HG03108 (cell line): Measurements from ENCODE around the gene CDH6.
A peak's percentile ranks its signal among the peaks of the same experiment; 100 is the strongest.

ENCODE experiments used
- ATAC-seq: cut with Tn5 transposase; IDR thresholded peaks from one replicate; pipeline ENCODE4 v1.9.1; 2021; ENCODE audit warnings: moderate library complexity; ENCODE audit not compliant: unreplicated experiment

CDH6 gene

DNA sequence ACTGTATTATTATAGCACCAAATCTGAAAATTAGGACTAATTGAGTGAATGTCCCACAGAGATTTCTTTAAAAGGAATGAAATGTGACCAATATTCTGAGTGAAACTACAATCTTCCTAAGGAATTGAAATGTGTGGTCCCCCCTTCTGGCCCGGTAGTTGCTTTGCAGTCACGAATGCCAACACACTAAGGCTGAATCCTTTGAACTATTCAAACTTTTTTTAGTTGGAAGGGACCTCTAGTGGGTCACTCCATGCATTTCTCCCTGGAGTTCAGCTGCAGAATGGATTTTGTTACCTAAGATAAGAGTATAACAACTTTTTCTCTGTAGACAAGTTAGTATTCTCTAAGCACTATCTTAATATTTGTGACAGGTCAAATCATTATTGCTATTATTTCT, 2.8 kb downstream of the CDH6 start:
- ATAC-seq, result no peak

DNA sequence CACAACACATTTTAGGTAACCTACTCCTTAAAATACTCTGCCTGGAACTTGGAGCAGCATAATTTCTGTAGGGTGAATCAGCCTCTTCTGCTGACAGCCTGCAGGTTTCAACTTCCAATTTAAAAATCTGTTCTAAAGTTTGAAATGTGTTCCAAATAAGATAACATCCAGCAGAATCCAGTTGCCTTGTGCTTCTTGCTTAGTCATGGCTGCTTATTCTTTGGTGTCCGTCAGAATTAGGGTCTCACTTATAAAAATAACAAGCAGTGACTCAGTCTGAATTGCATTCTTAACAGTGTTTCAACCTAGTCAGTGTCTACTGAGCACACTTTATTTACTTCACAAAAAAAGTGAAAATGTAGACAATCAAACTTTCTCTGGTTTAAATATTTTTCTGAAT, 3.7 kb downstream of the CDH6 start:
- ATAC-seq, result no peak

DNA sequence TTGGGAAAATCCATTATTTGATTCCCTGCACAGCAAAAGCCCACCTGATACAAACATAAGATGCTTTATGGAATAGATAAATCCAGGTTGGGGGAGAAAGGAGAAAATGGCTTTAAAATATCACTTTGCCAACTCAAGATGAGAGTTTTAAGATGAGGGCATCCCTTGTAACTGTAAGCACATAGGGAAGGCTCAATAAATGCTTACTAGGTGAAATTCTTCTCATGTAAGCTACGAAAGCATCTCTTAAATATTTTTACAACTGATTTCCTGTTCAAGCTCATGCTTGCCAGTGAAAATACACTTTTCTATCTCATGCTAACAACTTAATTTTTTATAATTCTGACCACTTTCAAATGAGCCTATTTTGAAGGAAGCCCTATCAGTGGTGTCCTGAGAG, 11.5 kb downstream of the CDH6 start:
- ATAC-seq, result no peak

DNA sequence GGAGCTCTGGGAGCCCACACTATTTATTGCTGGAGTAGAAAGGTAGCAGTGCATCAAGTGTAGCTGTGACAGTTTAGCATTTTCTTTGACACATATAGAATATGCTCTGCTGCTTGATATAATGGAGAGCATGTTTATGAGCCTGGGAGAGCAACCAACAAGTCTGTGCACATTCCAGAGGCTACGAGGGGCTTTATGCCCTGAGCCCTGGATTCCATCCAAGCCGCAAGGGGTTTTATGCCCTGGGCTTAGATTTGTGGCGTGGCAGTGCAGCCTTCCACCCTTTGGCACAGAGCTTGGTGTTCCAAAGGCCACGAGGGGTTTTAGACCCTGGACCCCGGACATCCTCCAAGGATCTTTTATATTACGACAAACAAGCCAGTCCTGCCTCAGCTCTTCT, 14.6 kb downstream of the CDH6 start:
- no peak for ATAC-seq

DNA sequence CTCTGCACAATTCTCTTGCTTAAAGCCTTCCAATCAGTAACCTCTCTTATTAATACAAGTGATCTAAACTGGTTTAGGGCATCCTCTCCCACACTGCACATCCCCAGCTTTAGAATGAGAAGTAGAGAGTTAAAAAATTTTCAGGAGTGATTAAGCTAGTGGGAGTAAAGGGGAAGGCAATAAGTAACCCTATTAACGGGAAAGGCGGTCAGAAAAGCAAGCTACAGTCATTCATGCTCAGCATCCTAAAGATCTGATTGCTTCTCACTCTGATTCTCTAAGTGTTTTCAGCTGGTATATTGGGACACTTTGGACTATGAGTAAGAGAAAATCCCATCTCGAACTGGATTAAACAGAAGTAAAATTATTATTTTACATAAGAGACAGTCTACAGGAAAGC, 15.8 kb downstream of the CDH6 start:
- ATAC-seq, result no peak

DNA sequence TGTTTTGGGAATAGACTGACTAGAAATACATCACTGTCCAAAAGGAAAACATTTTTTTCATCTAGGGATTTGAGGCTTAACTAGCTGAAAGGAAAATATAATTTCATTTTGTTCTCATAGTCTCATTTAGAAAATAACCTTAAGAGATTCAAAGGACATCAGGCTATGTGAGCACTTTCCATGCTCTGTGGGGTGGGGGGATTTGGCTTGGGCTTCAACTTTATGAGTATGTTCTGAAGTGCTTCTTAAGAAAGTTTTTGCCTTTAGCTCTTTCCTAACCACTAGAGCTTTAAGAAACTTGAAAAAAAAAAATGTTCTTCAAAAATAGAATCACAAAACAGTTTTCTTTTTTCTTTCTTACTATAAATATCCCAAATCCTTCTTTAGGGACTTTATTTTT, 17.6 kb downstream of the CDH6 start:
- ATAC-seq, result no peak

DNA sequence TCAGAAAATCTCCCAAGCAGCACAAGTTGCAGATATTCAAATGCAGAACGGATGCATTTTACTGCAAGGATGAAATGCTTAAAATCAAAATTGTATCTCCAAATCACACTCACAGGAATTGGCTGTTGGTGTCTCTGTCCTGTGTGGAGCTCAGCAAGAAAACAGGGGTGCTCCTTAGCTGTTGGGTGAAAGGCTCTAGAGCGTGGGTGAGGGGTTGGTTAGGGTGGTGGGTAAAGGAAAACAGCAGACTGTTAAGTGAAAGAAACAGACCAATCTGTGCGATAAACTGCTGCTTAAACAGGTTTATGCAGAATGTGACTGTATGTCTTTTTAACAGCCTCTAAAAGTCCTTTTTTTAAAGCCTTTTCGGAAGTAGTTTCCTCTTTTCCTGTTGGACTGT, 19.8 kb downstream of the CDH6 start:
- no peak for ATAC-seq

DNA sequence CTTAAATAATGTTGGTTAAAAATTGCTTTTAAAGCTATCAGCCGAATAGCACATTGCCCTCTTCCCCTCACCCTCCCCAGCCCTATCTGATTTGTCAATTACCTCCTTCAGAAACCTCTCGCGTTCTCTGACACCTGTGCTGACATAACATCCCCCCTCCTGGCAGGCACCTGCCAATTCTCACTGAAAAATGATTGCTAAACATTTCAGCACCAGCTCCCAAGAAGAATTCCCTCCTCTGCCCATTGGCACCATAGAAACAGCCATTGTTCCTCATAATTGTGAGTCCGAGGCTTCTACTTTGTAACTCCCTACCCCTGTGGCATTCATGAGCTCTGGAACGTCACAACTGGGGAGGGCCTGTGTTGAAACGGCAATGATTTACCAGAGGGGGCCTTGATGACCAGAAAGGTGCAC, 20.2 kb downstream of the CDH6 start:
- ATAC-seq, result no peak

DNA sequence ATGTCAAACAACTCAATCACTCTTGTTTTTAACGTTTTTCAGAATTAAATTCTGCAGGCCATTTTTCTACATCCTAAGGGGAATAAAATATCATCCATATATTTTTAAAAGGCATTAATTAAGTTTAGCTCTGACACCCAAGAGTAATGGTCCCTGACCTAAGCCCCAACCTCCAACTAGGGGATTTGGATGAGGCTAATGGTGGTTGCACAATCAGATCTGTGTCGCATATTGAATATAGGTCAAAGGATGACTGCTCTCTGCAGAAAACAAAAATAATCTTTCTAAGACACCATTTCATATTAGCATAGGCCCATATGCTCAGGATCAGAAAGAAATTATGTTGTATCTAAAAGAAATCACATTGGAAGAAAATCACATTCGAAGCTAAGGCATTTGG, 20.7 kb downstream of the CDH6 start:
- ATAC-seq, result no peak

DNA sequence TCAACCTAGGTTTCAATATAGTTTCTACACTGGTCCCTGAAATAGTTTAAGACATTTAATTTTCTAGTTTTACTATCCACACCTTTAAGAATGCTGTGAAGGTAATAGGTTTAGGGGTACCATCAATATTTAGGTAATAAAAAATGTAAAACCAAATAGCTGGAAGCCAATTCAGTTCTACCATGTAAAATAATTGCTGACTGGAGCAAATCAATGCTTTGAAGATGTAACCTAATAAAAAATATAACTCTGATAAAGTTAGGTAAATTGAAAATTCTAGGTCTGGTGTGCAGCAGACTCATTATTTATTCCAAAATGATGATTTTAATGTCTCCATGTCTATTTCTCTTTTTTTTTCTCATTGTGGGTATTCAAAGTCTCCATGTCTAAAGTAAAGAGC, 21.8 kb downstream of the CDH6 start:
- no peak for ATAC-seq

DNA sequence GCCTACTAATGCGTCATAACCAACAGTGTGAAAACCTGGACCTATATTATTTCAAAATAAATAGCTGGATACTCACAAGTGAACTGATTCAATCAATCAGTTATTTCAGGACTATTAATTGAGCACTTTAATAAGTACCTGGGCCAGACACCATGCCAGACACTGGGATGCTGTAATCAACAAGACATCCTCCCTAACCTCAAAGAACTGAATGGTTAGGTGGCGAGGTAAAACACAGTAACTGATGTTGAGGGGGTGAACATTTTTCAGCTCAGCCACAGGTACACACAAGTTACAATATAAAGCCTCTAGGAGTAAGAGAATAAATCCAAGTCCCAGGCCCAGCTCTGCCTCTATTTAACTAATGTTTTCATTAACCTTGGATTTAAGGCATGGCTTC, 24.0 kb downstream of the CDH6 start:
- no peak for ATAC-seq

DNA sequence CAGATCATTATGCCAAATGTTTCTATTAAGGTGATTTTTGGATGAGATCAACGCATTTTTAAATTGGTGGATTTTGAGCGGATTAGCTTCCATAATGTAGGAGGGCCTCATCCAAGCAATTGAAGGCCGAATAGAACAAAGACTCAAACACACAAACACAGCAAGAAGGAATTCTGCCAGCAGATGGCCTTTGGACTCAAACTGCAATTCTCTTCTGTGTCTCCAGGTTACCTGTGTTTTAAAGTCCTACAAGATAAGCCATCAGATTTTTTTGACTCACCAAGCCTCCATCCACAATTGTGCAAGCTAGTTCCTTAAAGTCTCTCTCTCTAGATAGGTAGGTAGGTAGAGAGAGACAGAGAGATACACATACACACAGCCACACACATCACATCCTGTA, 25.5 kb downstream of the CDH6 start:
- no peak for ATAC-seq

DNA sequence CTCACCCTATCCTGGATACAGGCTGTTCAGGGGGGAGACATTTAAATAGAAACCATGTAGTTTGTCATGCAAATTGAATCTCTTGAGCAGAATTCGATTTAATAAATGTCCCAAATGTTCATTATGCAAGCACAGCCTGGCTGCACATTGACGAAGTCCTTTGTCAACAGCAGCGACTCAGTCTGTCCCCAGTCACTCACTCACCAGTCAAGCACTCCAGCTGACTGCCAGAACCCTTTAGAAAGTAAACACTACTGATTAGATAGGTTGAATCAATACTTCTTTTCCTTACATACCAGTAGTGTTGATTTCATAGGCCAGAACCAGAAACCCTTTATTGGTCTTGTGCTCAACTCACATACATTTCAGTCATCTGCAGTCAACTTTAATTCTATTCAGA, 27.5 kb downstream of the CDH6 start:
- no peak for ATAC-seq

DNA sequence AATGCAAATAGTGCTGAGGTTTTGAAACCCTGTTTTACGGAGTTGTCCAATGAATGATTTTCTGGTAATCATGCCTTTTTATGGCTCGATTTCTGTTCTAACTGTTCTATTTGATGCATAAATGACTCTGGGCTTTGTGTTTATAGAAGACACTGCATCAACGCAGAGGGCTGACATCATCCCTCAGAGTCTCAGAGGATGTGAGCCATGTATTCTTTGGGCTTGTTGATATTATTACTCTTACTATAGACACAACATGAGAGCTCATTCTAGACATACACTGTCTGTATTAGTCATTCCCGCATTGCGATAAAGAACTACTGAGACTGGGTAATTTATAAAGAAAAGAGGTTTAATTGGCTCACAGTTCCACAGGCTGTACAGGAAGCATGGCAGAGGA, 31.6 kb downstream of the CDH6 start:
- ATAC-seq, result no peak

DNA sequence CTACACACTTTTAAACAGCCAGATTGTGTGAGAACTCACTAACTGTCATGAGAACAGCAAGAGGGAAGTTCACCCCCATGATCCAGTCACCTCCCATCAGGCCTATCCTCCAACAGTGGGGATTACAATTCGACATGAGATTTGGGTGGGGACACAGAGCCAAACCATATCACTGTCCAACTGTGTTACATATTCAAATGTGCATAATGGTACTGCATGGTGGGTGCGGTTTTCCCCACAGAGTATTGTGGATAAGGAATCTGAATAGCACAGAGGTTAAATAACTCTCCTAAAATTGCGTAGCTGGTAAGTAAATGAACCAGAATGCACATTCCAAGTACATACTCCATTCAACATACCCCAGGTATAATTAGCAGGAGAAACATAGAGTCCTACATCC, 32.1 kb downstream of the CDH6 start:
- no peak for ATAC-seq

DNA sequence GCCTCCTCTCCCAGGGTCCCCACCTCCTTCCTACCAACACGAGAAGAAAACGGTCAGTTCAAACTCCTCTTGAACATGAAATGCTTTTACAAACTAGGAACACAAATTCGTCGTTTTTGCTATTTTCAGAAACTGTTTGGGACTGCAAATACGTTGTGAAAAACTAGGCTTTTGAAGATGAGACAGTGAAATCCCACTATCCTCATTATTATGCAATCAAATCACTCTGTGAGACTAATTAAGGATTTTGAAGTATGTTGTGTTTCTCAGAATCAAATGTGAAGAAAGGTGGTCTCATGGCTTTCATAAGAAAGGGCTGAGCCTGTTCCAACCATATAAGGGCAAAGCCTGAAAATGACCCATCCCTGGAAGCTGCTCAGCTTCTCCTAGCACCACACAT, 33.2 kb downstream of the CDH6 start:
- no peak for ATAC-seq

DNA sequence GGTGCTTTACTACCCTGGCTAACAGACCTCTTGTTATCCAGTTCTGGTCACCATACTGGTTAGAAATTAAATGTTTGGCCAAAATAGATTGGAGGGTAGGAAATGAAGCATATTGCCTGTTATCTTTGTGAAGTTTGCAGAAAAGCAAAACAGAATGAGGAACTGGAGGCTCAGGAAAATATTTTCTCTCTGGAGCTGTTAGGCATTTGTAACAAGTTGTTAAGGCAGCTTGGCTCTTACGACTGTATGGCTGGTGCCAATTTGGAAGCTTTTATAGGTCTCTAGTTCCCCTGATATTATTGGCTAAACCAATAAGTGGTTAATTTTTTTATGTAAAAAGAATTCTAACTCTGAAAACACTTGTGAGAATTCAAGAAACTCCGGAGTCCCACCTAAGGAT, 35.8 kb downstream of the CDH6 start:
- ATAC-seq, result no peak

DNA sequence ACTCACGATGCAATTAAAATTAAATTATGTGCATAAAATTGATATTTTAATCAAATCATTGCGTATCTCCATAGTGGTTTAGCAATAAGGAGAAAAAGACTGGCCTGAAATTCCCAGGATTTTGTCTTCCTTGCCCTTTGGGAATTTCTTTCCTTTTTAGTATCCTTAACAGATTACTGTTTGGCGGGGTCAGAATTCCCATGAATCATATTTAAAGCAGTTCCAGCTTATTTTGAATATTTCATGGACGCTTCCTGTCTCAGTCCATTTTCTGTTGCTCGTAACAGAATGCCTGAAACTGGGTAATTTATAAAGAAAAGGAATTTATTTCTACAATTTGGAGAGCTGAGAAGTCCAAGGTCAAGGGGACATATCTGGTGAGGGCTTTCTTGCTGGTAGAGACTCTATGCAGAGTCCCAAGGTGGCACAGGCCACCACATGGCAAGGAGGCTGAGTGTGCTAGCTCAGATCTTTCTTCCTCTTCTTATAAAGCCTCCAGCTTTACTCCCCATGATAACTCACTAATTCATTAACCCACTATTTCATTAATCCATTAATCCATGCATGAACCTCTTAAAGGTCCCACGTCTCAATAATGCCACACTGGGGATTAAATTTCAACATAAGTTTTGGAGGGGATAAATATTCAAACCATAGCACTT, 37.8 kb downstream of the CDH6 start:
- ATAC-seq, result no peak

DNA sequence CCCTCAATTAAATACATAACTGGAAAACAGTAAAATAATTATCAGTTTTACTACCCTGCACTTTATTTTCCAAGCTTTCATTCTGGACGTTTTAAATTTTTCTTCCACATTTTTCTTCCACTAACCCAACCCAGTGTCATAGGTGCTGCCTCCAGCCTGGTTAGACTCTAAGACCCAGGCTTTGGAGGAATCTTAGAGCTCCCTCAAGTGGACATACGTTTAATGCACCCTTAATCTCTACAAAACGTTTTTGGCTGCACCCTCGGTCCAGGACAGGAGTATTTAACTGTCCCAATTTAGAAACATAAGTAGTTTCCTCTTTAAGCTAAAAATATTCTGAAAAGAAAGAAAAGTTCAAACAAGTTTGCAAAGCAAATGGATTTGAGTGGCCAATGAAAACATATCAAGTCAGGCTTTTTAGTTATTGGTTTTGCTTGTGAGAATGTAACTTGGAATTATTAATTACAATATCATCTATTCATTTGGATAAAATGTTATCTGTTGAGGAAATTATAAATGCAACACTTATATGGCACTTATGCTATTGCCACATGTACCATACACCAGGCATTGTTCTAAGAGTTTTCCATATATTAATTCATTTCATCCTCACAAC, 38.9 kb downstream of the CDH6 start:
- peak; percentile 60 for ATAC-seq

DNA sequence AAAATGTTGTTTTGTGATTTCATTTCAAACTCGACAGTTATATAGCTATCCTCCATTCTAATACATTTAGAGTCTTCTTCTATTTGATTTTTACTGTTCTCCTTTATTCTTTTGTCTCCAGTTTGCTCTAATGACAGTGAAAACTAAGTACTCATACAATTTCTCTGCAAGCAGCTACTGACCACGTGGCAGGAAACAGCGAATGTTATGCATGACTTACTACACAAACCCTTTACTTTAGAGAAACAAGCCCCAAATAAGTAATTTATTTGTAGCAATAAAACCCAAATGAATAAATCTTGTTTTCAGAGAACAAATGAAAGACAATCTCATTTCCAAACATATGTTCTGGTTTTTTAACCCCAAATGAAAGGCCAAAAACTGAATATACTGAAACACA, 41.9 kb downstream of the CDH6 start:
- ATAC-seq, result no peak

DNA sequence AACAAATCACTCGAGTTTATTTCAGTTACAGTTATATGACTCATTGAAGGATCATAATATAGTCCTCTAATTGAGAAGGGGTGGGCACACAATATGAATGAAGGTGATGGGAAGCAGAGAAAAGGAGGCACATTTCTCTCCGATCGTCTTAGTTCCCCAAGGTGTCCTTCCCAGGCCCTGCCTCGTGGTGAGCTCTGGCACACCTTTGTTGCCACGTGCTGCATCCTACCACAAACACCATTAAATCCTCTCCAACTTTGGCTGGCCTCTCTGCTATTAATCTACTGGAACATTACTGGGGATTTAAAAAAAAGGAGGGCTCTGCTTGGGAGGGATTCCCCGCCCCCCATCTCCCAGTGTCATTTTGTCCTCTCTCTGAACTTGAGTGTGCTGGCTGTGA, 42.9 kb downstream of the CDH6 start:
- ATAC-seq, result no peak

DNA sequence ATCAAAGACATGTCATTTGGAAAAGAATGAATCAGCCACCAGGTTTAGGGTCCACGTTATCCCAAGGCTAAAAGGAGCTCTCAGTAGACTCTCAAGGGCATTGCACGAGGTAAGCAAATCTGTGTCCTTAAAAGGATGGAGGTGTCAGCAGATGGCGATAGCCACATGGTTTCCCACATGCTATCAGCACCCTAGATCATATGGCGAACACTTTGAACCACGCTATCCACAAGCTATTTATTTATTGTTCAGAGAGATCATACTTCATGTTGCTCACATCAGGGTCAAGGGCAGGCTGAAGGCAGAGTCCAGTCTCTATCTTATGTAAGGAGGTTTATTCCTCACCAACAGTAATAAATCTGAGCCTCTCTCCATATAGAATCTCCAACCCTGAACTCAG, 43.7 kb downstream of the CDH6 start:
- ATAC-seq, result no peak

DNA sequence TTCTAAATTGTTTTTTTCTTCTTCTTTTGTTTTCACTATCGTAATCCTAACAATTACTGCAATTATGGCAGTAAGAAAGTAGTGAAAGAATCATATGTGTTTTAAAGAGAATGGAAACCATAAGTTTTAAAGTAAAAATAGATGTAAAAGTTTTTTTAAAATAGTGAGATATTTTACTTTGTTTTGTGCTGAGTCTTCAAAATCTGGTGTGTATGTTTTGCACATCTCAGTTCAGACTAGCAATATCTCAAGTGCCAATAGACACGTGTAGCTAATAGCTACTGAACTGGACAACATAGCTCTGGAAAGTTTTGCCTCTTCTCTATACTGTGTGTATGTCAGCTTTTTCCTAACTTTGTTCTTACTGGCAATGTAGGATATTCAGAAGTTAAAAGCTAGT, 45.0 kb downstream of the CDH6 start:
- no peak for ATAC-seq
